Hindlimb muscle (tissue), 1 donor: ENCODE measurements around the gene UCK1. TPM values are rescaled to one million over a fixed set of nuclear protein-coding genes. Genes with fewer than 3 reads are reported as not detected.
"Not testable (repeated sequence)": the region's sequence is repeated elsewhere in the genome, so short reads cannot be mapped to it uniquely, and the experiment has no call there.

Source experiments
- DNase-seq: peaks from one replicate; pipeline ENCODE4 v3.0.0-alpha.2; 2013
- polyA plus RNA-seq: library from polyadenylated mRNA; unstranded; fragments of 120-200 nt; gene quantifications from one replicate; pipeline ENCODE4 v1.2.1, GENCODE V29; 2013; ENCODE audit not compliant: insufficient read length

Gene UCK1
- polyA plus RNA-seq, 1 donor, result 27.1 TPM

- no peak for DNase-seq
Observed at GRCh38 chr9:131554087-131554842, 23.2 kb upstream of the UCK1 start.

DNA sequence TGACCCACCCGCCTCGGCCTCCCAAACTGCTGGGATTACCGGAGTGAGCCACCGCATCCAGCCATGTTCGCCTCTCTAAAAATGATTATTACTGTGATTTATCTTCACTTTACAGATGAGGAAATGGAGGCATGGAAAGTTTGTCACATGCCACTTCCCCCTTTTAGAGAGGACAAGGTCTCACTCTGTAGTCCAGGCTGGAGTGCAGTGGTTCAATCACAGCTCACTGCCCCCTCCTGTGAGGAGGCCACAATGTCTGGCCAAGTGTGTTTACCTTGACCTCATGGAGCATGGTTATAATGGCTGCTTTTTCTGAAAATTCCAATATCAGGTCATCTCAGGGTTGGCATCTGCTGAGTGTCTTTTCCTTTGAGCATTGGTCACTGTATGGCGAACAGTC, 21.0 kb upstream of the UCK1 start:
- DNase-seq, result no peak

DNA sequence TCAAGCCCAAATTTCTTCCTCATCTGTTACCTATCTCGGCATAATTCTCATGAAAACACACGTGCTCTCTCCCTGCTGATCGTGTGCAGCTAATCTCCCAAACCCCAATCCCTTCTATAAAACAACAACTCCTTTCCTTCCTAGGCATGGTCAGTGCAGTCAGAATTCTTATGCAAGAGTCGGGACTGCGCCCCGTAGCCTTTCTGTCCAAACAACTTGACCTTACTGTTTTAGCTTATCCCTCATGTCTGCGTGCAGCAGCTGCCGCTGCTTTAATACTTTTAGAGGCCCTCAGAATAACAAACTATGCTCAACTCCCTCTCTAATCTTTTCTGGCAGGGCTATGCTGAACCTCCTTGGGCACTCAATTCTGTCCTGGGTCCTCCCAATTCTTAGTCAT, 19.4 kb upstream of the UCK1 start:
- not testable (repeated sequence) for DNase-seq

DNA sequence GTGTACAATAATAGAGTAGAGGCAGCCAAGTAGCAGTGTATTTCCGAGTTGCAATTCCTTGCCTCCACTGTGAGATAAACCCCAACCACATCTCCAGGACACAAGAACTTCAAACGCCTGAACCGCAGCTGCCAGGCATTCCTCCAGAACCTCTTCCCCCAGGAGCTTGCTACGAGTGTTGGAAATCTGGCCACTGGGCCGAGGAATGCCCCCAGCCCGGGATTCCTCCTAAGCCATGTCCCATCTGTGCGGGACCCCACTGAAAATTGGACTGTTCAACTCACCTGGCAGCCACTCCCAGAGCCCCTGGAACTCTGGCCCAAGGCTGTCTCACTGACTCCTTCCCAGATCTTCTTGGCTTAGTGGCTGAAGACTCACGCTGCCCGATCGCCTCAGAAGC, 18.1 kb upstream of the UCK1 start:
- DNase-seq, result not testable (repeated sequence)

DNA sequence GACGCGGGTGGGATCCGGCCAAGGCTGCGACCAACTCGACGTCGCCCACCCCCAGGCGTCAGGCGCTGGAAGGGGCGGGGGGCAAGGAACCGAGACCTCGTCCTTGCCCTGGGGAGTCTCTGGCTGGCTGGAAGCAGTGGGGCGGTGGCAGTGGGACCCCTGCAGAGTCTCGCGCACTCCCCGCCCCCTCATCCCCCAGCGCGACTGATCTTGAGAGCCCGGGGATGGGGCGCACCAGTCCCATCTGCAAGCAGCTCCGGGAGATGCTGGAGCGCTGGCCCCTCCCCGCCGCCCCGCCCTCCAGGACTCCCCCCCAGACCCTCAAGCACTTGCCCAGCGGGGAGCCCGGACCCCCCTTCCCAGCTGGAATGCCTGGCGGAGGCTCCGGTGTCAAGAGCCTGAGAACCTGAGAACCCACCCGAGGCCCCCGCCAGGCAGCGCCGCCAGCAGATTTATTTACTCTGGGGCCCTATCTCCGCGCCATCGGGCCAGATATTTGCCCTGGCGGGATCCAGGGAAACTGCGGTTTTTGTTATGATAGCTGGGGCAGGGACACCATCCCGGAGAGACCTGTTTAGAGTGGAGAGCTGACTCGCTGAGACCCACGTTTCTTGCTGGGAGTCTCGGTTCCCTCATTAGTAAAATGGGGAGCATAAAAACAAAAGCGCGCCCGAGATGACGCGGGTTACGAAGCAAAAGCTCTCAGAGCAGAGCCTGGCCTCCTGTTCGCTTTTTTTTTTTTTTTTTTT, 15.4 kb upstream of the UCK1 start:
- no peak for DNase-seq

DNA sequence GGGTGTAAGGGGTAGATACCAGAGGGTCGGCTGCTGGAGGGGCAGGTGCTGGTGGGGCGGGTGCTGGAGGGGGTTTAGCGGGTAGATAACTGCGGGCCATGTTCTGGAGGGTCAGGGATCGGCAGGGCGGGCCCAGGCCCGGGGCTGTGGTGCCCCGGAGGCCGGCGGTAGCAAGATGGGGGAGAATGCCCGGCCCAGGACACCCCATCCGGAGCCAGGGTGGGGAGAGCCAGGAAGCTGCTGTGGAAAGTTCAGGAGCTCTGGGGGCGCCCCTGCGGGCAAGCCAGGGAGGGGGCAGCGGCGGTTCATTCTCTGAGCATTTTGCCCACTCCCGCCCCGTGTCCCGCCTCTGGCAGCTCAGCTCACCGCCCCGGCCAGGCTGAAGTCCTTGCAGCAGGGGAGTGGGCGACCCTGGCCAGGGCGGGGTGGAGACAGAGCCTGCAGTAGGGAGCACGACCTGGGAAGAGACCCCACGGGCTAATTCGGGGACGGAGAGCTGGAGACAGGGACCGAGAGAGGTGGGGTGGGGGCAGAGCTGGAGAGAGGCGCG, 14.8 kb upstream of the UCK1 start:
- DNase-seq, result no peak

- DNase-seq, result no peak
Observed at GRCh38 chr9:131545003-131545785, 14.1 kb upstream of the UCK1 start, which contains the start of gene PRRT1B. Gene PRRT1B (plus strand): TSS chr9:131545523. CDS start chr9:131545616, 93 bp downstream.

DNA sequence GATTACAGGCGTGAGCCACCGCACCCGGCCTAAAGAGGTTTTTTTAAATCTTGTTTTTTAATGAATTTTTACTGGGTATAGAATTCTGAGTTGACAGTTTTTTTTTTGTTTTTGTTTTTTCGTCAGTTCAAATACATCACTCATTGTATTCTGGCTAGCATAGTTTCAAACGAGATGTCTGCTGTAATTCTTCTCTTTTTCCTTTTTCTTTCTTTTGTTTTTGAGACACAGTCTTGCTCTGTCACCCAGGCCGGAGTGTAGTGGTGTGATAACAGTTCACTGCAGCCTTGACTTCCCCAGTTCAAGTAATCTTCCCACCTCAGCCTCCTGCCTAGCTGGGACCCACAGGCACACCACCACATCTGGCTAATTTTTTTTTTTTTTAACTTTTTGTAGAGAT, 12.1 kb upstream of the UCK1 start:
- no peak for DNase-seq

- DNase-seq, result no peak
Observed at GRCh38 chr9:131539223-131539923, 8.3 kb upstream of the UCK1 start.

GRCh38 chr9:131537946-131538345, 6.9 kb upstream of the UCK1 start:
- no peak for DNase-seq

GRCh38 chr9:131534721-131535237, 3.7 kb upstream of the UCK1 start:
- no peak for DNase-seq

DNA sequence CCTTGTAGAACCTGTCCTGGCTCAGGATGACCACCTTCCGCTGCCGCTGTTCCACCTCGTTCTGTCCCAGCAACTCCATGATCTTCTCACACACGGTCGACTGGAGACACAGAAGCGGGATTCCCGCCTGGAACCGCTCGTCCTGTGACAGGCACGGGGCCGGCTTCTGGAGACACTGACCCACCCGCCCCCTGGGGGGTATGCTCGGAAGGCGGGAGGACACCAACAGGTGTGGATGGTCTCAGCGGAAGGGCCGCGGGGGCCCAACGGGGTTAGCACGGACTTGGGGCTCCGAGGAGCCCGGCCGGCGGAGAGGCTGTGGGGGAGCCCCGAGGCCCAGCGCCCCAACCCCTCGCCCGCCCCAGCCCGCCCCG, 530 bp downstream of the UCK1 start:
- no peak for DNase-seq

- no peak for DNase-seq
Observed at GRCh38 chr9:131529597-131530545, 1.2 kb downstream of the UCK1 start.

DNA sequence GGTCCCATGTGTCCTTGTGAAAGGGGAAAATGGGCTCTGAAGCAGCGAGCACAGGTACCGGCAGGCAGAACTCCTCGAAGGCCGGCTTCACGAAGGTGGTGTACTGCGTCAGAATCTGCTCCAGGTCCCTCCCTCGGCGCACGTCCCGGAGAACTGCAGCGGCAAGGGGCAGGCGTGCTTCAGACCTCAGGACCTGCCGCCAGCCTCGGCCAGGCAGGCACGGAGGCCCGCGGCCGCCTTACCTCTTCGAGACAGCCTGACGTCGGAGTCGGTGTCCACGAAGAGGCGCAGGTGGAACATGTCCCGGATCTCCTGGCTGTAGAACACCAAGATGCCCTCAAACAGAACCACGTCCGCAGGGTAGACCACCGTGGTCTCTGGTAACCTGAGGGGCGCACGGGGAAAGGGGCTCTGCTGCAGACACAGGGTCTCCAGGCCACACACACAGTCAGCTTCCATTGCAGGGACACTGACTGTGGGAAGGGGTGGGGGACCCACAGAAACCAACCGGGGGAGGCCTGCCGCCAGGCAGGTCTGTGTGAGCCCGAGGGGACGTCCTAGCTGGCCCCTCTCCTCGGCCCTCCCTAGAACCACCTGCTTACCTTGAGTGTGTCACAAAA, 2.1 kb downstream of the UCK1 start:
- DNase-seq, result no peak

DNA sequence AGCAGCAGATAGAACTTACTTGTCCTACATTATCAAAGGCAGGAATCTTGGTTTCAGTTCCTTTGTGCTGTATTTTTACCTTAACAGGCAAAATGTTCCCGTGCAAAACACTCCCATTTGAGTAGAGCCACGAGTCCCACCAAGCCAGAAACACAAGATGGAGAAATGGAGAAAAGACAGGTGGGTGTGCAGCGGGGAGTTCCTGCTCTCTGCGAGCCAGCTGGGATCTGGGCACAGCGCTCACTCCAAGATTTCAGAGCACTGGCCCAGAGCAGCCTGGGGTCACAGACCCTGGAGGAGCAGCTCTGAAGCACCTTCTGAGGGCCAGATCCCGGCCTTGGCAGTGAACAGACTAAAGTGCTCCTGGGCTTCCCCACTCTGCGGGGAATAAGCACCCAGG, 2.9 kb downstream of the UCK1 start:
- no peak for DNase-seq

DNA sequence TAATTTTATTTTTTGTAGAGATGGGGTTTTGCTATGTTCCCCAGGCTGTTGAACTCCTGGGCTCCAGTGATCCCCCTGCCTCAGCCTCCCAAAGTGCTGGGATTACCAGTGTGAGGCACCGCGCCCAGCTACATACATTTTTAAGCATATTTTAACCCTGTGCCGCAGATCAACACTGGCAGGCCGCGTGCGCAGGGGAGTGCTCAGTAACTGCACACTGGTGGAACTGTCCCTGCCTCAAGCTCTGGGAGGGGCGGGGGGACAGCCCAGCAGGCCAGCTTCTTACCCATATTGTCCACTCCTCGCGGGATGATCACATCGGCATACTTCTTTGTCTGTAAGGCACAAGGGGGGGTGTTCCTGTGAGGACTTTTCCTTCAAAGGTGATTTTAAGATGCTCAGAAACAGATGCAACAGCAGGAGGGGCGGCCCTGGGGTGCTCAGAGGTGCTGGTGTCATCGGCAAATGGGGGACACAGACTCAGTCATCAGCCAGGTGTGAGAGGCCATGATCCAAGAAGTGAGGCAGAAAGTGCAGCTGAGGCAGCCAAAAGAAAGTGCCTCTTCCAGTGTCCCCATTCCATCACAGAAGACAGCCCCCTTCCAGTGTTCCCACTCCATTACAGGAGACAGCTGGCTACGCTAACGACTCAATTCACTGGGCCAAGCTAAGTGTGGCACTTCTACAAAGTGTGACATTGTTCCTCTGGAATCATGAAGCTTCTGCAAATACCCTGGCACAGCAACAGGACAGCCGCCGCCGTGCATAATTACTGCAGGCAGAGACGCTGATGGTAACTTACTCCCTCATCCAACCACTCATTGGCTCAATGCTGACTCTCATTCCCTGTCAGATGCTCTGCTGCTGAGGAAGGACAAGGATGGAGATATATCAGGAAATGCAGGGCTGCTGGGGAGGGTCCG, 5.2 kb downstream of the UCK1 start:
- DNase-seq, result no peak

DNA sequence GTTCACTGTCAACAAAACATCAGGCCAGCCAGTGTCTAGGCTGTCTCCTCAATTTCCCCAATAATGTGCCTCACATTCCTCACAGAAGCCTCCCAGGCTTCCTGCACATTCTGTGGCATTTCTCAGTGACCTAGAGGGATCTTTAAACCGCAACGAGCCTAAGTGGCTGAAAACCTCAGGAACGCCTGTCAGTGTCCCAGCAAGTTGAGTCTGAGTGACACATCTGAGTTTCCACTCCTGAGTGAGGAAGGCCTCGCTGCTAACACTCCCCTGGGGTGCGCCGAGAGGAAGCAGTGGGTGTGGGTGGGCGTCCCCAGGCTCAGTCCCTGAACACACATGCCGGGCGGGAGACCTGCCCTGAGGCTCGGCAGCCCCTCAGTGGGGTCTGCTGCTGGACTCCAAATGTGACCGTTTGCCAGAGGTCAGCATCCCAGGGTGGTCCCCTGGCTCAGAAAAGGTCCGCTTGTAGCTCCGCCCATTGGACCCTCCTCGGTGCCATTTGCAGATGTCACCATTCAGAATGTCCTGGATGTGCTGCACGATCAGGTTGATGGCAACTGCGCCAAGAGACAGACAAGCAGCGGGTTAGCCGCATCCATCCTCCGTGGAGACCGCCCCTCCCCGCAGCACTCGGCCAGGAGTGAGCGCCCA, 6.3 kb downstream of the UCK1 start:
- DNase-seq, result no peak
